Inflammatory macrophage treated with lipopolysaccharide for 4 hours (primary cell): ENCODE results near the gene FAM83F.
A peak's percentile ranks its signal among the peaks of the same experiment; 100 is the strongest.

ENCODE experiments used
- DNase-seq: peaks from one replicate; pipeline ENCODE4 v3.0.0-alpha.2; 2020

FAM83F gene

GRCh38 chr22:39995393-39996252 is 869 bp downstream of the FAM83F start:
- DNase-seq = no peak

- no peak for DNase-seq
These were observed 2.0 kb downstream of the FAM83F start for GRCh38 chr22:39996732-39997131.

- DNase-seq = no peak
These were observed 2.7 kb downstream of the FAM83F start for GRCh38 chr22:39997421-39997820.

- no peak for DNase-seq
These were observed 3.4 kb downstream of the FAM83F start for GRCh38 chr22:39997939-39998726.

GRCh38 chr22:39999144-39999757 is 4.5 kb downstream of the FAM83F start:
- DNase-seq = no peak

GRCh38 chr22:40000171-40000570 is 5.4 kb downstream of the FAM83F start:
- DNase-seq = no peak

GRCh38 chr22:40001106-40001505 is 6.4 kb downstream of the FAM83F start:
- DNase-seq = no peak

GRCh38 chr22:40001800-40002577 is 7.2 kb downstream of the FAM83F start:
- DNase-seq = no peak

GRCh38 chr22:40002935-40003715 is 8.4 kb downstream of the FAM83F start:
- no peak for DNase-seq

GRCh38 chr22:40004836-40005235 is 10.1 kb downstream of the FAM83F start:
- no peak for DNase-seq

GRCh38 chr22:40006641-40007040 is 11.9 kb downstream of the FAM83F start:
- DNase-seq = no peak

GRCh38 chr22:40007853-40008710 is 13.3 kb downstream of the FAM83F start:
- DNase-seq = peak; percentile 74

- DNase-seq = no peak
These were observed 14.1 kb downstream of the FAM83F start for GRCh38 chr22:40008726-40009291.

GRCh38 chr22:40009292-40009774 is 14.6 kb downstream of the FAM83F start:
- DNase-seq = no peak

GRCh38 chr22:40009951-40010671 is 15.4 kb downstream of the FAM83F start:
- DNase-seq = peak; percentile 15

GRCh38 chr22:40010746-40011145 is 16.0 kb downstream of the FAM83F start:
- no peak for DNase-seq

- no peak for DNase-seq
These were observed 20.0 kb downstream of the FAM83F start for GRCh38 chr22:40014667-40015248.

GRCh38 chr22:40015358-40015976 is 20.7 kb downstream of the FAM83F start:
- no peak for DNase-seq

- DNase-seq = no peak
These were observed 23.3 kb downstream of the FAM83F start for GRCh38 chr22:40018051-40018450.
